Measurements from ENCODE around the gene SCNN1G.

Gene SCNN1G

DNA sequence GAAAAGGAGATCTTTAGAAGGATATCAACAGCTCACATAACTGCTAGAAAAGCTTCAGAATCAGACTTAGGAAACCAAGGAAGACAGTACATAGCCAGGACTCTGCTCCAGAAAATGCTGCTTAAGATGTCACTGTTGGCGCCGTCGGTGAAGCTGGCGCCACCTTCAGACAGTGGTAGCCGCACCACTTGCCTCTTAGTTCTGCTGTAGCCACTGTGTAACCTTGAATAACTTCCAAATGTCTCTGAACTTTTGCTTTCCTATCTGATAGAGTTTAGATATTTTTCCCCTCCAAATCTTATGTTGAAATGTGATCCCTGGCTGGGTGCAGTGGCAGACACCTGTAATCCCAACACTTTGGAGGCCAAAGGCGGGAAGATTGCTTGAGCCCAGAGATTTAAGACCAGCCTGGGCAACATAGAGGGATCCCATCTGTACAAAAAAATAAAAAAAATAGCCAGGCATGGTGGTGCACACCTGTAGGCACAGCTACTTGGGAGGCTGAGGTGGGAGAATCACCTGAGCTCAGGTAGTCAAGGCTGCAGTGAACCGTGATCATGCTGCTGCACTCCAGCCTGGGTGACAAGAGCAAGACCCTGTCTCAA lies 27.0 kb upstream of the SCNN1G start:
- DNase-seq (ENCODE audit: low spot score): no peak

DNA sequence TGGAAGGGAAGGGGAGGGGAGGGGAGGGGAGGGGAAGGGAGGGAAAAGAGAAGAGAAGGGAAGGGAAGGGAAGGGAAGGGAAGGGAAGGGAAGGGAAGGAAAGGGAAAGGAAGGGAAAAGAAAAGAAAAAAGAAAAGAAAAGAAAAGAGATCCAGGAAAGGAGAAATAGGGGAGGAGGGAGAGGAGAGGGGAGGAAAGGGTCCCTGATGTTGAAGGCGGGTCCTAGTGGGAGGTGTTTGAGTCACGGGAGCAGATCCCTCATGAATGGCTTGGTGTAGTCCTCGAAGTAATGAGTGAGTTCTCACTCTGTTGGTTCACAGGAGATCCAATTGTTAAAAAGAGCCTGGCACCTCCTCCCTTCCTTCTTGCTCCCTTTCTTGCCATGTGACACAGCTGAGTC lies 26.4 kb upstream of the SCNN1G start:
- no peak for DNase-seq (ENCODE audit: low spot score)

DNA sequence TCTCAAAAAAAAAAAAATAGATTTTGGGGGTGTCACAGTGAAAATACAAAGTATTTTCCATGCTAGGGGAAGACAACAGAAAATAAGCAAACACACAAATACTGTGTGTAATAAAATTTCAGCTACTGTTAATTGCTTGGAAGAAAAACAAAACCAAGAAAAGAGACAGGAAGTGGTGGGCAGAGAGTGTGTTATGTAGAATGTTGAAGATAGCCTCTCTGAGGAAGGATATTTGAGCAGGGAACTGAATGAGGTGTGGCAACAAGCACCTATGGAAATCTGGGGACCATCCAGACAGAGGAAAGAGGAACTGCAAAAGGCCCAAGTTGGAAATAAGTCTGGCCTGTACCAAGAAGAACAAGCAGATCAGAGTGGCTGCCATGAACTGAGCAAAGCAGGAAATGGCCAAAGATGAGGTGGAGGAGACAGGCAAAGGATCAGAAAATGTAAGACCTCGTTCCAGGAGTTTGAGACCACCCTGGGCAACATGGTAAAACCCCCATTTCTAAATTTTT lies 25.5 kb upstream of the SCNN1G start:
- DNase-seq (ENCODE audit: low spot score): no peak

DNA sequence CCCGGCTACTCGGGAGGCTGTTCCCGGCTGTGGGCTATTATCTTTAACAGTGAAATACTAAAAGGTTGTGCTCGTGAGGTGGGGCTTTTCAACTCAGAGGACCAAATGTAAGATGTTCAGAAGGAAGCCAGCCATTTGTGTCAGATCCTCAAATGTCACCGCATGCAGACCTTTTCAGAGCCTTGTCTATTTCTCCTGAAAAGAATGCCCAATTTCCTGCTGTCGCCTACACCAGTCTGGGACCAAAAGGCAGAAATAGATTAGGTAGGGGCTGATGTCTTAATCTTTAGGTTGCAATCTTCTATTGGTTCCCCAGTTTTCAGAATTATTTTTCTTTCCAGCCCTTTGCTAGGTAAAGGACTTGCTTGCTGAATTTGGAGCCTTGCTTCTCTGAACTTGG lies 24.4 kb upstream of the SCNN1G start:
- no peak for DNase-seq (ENCODE audit: low spot score)

DNA sequence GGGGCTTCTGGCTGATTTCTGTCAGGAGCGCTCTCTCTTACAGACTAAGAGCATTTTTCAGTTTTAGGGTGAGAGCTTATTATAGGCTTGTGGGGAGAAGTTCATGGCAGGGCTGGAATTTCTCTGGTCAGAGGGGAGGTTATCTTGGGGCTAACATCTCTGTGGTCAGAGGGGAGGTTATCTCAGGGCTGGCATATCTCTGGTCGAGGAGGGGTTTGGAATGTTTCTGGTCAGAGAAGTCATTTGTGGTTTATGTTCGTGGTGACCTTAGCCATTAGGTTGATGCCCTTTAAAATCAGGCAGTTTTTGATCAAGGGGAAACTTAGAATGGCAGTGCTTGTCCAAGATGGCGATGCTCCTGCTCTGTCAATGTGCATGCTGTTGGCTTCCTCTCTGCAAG lies 22.5 kb upstream of the SCNN1G start:
- DNase-seq (ENCODE audit: low spot score): no peak

DNA sequence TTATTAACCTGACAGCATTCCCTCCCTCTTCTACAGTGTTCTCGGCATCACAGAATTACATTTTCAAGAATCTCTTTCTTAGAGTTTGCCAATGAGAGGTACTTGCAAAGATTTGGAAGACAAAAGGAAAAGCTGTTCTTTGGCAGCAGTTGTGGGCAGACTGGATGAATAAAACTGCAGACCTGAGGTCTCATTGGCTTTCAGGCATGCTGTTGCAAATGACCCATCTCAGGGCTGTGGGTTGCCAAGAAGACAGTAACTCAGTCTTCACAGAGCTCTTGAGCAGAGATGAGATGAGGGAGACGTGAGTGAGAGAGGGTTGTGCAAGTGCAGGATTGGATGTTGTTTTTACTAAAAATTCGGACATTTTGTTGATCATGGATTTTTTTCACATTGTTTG lies 22.0 kb upstream of the SCNN1G start:
- no peak for DNase-seq (ENCODE audit: low spot score)

DNA sequence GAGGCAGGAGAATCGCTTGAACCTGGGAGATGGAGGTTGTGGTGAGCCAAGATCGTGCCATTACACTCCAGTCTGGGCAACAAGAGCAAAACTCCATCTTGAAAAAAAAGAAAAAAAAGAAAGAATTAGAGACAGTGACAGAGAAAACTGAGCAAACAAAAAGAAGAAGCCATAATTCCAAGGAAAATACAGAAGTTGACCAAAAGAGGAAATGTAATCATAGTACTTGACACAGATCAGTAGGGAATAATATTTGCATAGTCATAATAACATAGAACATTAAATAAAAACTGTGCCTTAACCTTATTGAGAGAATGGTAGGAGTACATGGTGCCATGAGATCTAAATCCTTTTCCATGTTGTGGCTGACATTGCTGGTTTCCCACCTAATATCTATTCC lies 18.6 kb upstream of the SCNN1G start:
- DNase-seq (ENCODE audit: low spot score): no peak

DNA sequence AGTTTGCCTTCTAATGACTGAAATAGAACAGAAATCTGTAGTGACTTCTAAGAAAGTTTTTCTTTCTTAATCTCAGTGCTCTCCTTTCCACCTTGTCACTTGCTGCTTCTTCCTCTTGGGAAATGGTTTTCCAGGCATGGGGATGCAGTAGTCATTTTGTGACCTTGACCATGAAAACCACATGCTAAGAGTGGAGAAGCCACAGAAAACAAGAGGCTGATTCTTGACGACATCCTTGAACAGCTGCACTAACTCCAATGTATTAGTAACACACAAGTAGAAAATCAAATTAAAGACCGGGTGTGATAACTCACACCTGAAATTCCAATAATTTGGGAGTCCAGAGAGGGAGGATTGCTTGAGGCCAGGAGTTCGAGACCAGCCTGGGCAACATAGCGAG lies 17.8 kb upstream of the SCNN1G start:
- DNase-seq (ENCODE audit: low spot score): no peak

DNA sequence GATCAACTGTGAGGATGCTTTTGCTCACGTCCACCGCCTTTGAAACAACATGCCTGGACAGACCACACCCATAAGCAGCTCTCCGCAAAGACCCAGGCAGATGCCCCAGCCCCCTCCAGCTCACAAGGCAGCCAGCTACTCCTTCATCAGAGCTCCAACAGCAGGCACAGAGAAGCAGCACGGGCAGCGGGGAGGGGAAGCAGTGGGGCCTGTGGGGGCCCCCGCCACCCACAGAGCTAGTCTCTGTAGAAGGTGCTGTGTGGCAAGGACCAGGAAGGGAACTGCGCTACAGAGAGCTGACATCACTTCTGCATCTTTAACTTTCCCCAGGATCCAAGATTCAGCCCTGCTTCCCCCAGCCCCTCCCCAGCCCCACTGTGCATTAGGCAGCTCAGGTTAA lies 10.0 kb upstream of the SCNN1G start:
- DNase-seq (ENCODE audit: low spot score): no peak

DNA sequence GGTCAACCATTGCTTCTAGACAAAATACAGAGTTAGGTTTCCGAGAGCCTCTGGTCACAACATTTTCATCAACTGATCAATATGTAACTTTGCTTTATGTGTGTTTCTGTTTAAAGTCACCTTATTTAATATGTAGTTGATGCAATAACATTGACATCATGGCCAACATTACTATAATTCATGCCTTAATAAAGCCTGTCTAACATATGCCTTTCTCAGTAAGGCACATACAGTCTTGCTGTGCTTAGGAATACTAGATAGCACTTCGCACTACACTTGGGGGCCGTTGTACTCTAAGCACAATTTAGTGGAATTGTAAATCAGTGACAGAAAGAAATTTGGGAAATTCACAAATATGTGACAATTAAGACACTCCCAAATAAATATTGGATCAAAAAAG lies 9.6 kb upstream of the SCNN1G start:
- DNase-seq (ENCODE audit: low spot score): no peak

DNA sequence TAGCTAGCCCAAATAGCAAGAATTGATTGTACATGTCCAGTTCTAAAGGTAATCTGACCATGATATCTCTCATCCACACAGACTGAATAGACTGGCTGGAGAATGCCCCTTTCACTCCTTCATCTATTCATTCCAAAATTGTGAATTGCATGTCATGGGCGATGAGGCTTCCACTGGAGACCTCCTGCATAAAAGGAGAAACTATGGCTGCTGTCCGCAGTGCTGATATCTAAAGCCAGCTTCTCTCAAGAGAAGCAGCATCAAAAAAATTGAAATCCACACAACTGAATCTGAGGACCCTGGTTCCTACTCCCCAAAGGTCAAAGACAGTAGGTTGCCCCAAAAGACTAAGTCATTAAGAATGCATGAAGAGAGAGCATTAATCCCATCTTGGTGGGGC lies 7.9 kb upstream of the SCNN1G start:
- DNase-seq (ENCODE audit: low spot score): no peak

DNA sequence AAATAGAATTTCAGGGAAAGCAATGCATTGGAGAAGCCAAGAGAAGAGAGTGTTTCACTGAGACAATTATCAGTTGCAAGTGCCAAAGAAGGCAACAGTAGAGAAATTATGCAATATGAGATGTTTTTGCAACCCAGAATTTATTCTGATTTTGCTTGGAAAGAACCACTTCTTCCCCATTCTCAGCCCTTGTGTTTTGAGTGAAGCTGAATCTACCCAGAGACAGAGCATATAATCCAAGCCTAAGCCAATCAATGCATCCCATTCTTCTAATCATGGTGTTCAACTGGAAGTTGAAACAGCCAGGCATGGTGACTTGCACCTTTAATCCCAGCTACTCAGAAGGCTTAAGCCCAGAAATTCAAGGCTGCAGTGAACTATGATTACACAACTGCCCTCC lies 6.9 kb upstream of the SCNN1G start:
- no peak for DNase-seq (ENCODE audit: low spot score)

DNA sequence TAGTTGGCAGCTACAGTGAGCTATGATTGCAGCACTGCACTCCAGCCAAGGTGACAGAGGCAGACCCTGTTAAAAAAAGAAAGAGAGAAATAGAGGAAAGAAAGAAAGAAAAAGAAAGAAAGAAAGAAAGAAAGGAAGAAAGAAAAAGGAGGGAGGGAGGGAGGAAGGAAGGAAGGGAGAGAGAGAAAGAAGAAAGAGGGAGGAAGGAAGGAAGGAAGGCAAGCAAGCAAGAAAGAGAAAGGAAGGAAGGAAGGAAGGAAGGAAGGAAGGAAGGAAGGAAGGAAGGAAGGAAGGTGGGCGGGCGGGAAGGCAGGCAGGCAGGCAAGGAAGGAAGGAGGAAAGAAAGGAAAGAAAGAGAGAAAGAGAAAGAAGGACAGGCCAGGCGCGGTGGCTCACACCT lies 1.0 kb upstream of the SCNN1G start:
- DNase-seq (ENCODE audit: low spot score): no peak

DNA sequence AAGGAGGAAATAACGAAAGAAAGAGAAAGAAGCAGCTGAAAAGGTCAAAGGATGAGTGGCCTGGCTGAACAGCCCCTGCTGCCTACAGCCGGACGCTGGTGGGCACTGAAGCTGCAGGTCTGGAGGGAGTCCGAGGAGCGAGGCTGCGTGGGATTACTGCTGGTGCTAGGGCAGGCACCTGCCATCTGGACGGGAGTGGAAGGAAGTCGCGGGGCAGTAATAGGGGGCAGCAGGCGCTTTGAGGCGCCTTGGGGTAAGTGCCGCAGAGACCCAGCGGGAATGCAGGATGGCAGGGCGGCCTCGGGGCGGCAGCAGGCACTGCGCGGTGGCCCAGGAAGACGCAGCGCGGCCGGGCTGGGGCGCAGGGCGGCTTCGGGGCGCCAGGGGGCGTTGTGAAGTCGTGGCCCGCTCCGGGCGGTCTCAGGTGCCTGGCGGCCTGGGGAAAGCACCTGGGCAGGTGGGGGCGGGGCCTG lies 303 bp upstream of the SCNN1G start:
- DNase-seq (ENCODE audit: low spot score): peak; percentile 57

DNA sequence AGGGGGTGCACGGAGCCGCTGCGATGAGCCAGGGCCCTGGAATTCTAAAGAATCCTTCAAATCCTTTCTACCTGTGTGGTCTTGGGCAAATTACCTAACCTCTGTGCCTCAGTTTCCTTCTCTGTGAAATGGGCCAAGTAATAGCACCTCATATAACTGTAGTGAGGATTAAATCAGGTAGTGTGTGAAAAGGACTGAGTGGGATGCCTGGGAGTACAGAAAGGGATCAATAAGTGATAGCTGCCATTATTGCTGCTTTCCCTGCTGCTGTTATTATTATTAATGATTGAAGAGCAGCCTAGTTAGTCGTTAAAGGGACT lies 958 bp downstream of the SCNN1G start:
- DNase-seq (ENCODE audit: low spot score): no peak

DNA sequence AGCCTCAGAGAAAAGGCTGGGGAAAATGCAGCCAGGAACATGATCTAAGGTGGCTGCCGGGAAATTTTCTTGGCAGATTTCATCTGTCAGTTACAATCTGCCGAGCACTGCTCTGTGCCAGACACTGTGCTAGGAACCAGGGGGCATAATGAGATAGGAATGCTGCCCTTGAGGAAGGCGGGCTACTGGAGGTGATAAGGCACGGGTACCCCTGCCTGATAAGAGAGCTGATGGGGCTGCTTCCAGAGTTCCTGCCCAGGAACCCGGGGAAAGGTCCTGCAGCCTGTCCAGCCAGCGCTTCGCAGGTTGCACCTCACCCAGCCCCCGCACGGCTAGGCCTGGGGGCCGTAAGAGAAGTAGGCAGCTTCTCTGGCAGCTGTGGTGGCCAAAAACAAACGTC lies 3.1 kb downstream of the SCNN1G start:
- DNase-seq (ENCODE audit: low spot score): no peak

DNA sequence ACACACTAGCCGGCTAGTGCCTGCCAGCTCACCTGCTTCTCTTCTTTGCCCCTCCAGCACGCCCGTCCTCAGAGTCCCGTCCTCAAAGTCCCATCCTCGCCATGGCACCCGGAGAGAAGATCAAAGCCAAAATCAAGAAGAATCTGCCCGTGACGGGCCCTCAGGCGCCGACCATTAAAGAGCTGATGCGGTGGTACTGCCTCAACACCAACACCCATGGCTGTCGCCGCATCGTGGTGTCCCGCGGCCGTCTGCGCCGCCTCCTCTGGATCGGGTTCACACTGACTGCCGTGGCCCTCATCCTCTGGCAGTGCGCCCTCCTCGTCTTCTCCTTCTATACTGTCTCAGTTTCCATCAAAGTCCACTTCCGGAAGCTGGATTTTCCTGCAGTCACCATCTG lies 3.6 kb downstream of the SCNN1G start:
- DNase-seq (ENCODE audit: low spot score): no peak

DNA sequence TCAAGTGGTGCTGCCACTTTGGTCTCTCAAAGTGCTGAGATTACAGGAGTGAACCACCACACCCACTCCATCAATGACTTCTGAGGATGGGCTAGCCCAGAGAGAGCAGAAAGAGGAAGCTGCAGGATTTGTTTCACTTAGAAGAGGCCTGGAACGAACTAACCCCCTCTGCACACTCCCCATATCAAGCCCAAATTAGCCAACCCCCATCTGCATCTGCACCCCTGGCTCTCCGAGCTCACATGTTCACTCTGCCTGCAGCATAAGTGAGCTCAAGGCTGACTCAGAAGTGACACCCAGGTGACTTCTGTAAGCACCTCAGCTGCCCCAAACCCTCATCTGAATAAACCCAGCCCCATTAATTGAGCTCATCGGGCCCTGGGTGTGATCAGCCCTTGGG lies 4.8 kb downstream of the SCNN1G start:
- DNase-seq (ENCODE audit: low spot score): no peak

DNA sequence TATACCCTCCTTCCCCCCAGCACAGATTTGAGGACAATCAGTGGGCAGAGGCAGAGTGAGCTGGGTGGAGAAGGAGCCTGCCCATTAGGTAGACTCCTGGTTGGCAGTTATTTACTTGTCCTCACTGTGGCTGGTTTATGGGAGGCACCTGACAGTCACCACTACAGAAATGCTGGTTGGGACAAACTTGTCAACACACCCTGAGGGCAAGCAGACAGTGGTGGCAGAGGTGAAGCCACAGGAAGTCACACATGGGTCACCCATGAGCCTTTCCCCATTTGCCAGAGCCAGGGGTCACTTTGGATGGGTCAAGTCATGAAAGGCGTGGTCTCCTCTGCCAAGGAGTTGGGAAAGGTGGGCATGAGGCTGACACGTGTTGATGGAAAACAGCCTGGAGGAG lies 6.4 kb downstream of the SCNN1G start:
- no peak for DNase-seq (ENCODE audit: low spot score)

DNA sequence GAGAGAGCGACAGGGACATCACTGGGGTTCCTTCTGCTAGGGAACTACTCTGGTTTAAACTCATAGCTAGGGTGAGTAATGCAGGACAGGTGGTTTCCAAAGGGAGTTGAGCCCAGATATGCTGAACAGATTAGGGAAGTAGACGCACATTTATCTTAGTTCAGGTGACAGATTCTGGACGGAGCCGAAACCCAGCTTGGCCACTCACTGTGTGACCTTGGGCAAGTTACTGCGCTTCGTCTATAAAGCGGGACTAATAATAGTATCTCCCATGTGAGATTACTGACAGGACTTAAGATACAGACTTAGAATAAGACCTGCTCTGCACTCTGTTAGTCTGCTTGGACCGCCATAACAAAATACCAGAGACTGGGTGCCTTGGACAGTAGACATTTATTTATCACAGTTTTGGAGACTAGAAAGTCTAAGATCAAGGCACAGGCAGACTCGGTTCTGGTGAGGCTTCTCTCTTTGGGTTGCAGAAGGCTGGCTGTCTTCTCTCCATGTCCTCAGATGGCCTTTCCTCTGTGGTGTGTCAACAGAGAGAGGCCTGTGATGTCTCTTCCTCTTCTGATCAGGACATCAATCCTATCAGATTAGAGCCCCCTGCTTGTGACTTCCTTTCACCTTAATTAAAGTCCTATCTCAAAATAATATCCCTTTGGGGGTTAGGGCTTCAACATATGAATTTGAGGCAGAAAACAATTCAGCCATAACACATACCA lies 12.1 kb downstream of the SCNN1G start:
- DNase-seq (ENCODE audit: low spot score): no peak

DNA sequence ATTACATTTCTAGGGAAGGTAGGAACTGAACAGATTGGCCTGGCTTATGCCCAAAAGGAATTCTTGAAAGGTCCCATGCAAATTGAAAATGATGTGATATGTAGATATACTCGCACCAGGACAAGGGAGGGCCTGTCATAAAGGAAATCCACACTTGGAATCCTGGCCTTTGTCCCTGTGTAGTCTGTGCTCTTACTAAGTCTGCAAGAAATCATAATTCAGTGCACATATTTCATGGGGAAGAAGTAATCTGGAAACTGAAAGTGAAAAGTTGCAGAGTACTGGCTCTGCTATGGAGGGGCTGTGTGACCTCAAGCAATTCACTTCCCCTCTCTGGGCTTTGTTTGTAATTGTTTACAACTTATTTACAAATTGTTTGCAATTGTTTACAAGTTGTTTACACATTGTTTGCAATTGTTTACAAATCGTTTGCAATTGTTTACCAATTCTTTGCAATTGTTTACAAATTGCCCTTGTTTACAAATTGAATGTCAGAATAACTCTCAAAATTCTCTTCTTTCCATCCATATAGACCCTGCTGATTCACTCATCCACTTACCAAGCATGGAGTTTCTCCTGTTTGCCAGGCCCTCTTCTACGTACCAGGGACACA lies 12.9 kb downstream of the SCNN1G start:
- DNase-seq (ENCODE audit: low spot score): no peak

DNA sequence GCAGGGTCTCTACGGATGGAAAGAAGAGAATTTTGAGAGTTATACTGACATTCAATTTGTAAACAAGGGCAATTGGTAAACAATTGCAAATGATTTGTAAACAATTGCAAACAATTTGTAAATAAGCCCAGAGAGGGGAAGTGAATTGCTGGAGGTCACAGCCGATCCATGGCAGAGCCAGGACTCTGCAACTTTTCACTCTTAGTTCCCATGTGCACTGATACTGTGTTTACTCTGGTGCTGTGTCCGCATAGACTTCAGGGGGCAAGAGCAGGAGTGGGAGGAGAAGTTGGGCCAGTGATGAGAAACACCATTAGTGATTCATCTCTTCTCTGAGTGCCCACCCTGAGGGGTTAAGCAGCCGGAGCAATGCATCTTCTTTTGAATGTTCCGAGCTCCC lies 14.0 kb downstream of the SCNN1G start:
- no peak for DNase-seq (ENCODE audit: low spot score)

DNA sequence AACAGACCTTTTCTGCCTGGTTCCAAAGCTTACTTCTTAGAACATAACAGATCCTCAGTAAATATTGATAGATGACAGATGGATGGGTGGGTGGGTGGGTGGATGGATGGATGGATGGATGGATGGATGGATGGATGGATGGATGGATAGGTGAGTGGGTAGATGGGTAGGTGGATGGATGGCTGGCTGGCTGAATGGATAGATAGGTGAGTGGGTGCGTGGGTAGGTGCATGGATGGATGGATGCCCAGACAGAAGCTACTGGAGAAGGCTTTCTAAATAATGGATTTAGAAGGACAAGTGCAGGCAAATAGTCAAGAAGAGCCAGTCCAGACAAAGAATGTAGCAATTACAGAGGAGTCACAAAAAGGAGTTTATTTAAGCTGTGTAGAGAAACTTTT lies 19.6 kb downstream of the SCNN1G start:
- DNase-seq (ENCODE audit: low spot score): no peak

DNA sequence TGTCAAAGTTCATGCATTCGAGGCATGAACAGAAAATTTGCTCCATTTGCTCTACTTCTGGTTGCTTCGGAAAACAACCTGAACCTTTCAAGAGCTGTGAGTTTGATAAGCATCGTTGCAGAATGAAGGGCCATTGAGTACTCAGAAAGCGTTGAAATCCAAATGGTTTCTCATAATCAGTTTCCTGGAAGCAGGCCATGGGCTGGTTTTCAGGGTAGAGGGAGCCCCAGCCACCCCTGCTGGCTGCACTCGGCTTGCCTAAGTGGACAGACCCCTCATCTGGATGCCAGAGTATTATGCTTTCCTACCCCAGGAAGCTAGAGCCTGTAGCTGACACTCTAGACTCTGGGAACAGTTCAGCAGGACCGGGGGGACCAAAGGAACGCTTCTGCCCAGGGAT lies 24.4 kb downstream of the SCNN1G start:
- DNase-seq (ENCODE audit: low spot score): no peak
